ENCODE results near the gene LRRC8B. TPM values are rescaled to one million over a fixed set of nuclear protein-coding genes. Genes with fewer than 3 reads are reported as not detected.
"Not testable (repeated sequence)": the region's sequence is repeated elsewhere in the genome, so short reads cannot be mapped to it uniquely, and the experiment has no call there.

LRRC8B gene
- total RNA-seq, 4 donors from 2014 or later, result 3.5 to 15.7 (median 8.5) TPM

- Histone ChIP-seq H3K4me3 (no peak overlapping the region), H3K27ac (peak overlapping the region in 2 of 4 donors; percentile 5 to 19), H3K36me3 (no peaks in the 10 kb centered on the region), H3K4me1 (peaks cover 3 to 11% of the 10 kb centered on the region in 2 donors), H3K9me3 (no peaks in the 10 kb centered on the region), H3K27me3 (no peaks in the 10 kb centered on the region)
- intact Hi-C loops (cut with DNase I; ENCODE audit: low total_unique reads), result no loop called here
- in situ Hi-C loops (cut with MboI; ENCODE audit: low sequenced_read_pairs in 4 of 4), result no loop called here
- DNase-seq (no peak), ATAC-seq (no peak)
- TF ChIP-seq CTCF (IDR thresholded peaks at IDR 0.05 in 4 of 5, conservative IDR thresholded peaks at IDR 0.05 in 1 of 5) (no peak), POLR2A (IDR thresholded peaks at IDR 0.05) (no peak)
Observed at GRCh38 chr1:89538361-89538760, 13.7 kb downstream of the LRRC8B start.

- Histone ChIP-seq H3K27ac (no peak overlapping the region), H3K4me1 (peaks cover 4 to 12% of the 10 kb centered on the region in 2 donors), H3K9me3 (no peaks in the 10 kb centered on the region), H3K4me3 (no peak overlapping the region), H3K27me3 (no peaks in the 10 kb centered on the region), H3K36me3 (no peaks in the 10 kb centered on the region)
- ATAC-seq, result no peak
- TF ChIP-seq POLR2A (IDR thresholded peaks at IDR 0.05) (no peak), CTCF (IDR thresholded peaks at IDR 0.05 in 4 of 5, conservative IDR thresholded peaks at IDR 0.05 in 1 of 5) (no peak)
- intact Hi-C loops (cut with DNase I; ENCODE audit: low total_unique reads) (no loop called here), in situ Hi-C loops (cut with MboI; ENCODE audit: low sequenced_read_pairs in 4 of 4) (no loop called here)
- no peak for DNase-seq
Observed at GRCh38 chr1:89539128-89539527, 14.5 kb downstream of the LRRC8B start.

- Histone ChIP-seq H3K4me1 (peaks cover 18 to 25% of the 10 kb centered on the region in 2 donors), H3K4me3 (no peak overlapping the region), H3K27ac (peak overlapping the region in 1 of 4 donors; percentile 22), H3K36me3 (no peaks in the 10 kb centered on the region), H3K9me3 (no peaks in the 10 kb centered on the region), H3K27me3 (no peaks in the 10 kb centered on the region)
- no peak for TF ChIP-seq POLR2A (IDR thresholded peaks at IDR 0.05)
- no peak for TF ChIP-seq CTCF (IDR thresholded peaks at IDR 0.05 in 4 of 5, conservative IDR thresholded peaks at IDR 0.05 in 1 of 5)
- in situ Hi-C loops (cut with MboI; ENCODE audit: low sequenced_read_pairs in 4 of 4), result no loop called here
- ATAC-seq (no peak), DNase-seq (no peak)
- intact Hi-C loops (cut with DNase I; ENCODE audit: low total_unique reads), result no loop called here
Observed at GRCh38 chr1:89540406-89540970, 15.9 kb downstream of the LRRC8B start.

GRCh38 chr1:89542345-89542744 is 17.7 kb downstream of the LRRC8B start:
- Histone ChIP-seq H3K4me3 (no peak overlapping the region), H3K9me3 (no peaks in the 10 kb centered on the region), H3K4me1 (peaks cover 36 to 42% of the 10 kb centered on the region in 2 donors), H3K27me3 (no peaks in the 10 kb centered on the region), H3K27ac (no peak overlapping the region), H3K36me3 (no peaks in the 10 kb centered on the region)
- no peak for DNase-seq
- no peak for ATAC-seq
- in situ Hi-C loops (cut with MboI; ENCODE audit: low sequenced_read_pairs in 4 of 4) (no loop called here), intact Hi-C loops (cut with DNase I; ENCODE audit: low total_unique reads) (no loop called here)
- TF ChIP-seq POLR2A (IDR thresholded peaks at IDR 0.05) (no peak), CTCF (IDR thresholded peaks at IDR 0.05 in 4 of 5, conservative IDR thresholded peaks at IDR 0.05 in 1 of 5) (no peak)

GRCh38 chr1:89543632-89544031 is 19.0 kb downstream of the LRRC8B start:
- Histone ChIP-seq H3K27ac (peak overlapping the region in 1 of 4 donors; percentile 2), H3K4me1 (peaks cover 44 to 50% of the 10 kb centered on the region in 2 donors)
- H3K9me3 ChIP-seq; H3K27me3 ChIP-seq; in situ Hi-C loops (cut with MboI; ENCODE audit: low sequenced_read_pairs in 4 of 4); intact Hi-C loops (cut with DNase I; ENCODE audit: low total_unique reads); DNase-seq; ATAC-seq; H3K4me3 ChIP-seq; H3K36me3 ChIP-seq: not testable (repeated sequence)

Data from gastrocnemius medialis (tissue), 4 donors.